Measurements from ENCODE around the gene JAKMIP1.

Gene JAKMIP1

DNA sequence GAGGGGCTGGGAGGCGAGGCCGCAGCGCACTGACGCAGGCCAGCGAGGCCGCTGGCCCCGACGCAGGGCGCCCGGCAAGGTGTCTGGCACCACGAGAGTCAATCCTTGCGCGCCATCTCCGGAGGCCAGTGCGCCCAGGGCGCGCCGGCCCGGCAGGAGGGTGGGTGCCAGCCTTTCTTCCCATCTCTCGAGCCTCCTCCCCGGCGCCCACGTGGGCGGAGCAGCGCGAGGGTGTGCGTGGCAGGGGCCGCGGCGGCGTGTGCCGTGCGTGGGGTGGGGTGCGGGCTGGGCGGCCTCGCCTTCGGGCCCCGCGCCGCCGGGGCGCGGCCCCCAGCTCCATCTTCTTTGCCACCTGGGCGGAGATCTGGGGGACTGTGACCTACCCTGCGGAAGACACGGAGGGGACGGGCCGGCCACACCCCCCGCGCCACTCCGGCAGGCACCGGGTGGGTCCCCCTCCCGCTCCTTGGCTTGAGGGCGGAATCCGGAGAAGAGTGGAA, 877 bp downstream of the JAKMIP1 start:
- DNase-seq, result no peak

- no peak for DNase-seq
These were observed 1.5 kb downstream of the JAKMIP1 start for GRCh38 chr4:6198768-6199421.

DNA sequence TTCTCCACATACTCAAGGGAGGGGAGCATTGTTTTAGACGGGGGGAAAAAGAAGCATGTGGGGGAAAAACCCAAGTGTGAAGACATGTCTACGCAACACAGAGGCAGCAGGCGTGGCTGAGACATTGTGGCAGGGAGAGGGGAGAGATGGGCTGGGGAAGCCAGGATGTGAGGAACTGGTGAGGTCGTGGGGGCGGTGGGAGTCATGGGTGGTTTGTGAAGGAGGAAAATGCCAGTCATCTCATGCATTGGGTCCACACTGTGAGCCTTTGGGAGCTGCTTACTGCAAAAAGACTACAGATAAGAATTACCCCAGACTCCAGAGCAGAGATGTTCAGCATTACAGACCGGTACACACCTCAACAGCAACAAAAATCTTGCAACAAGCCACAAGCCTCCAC, 2.1 kb downstream of the JAKMIP1 start:
- DNase-seq, result no peak

DNA sequence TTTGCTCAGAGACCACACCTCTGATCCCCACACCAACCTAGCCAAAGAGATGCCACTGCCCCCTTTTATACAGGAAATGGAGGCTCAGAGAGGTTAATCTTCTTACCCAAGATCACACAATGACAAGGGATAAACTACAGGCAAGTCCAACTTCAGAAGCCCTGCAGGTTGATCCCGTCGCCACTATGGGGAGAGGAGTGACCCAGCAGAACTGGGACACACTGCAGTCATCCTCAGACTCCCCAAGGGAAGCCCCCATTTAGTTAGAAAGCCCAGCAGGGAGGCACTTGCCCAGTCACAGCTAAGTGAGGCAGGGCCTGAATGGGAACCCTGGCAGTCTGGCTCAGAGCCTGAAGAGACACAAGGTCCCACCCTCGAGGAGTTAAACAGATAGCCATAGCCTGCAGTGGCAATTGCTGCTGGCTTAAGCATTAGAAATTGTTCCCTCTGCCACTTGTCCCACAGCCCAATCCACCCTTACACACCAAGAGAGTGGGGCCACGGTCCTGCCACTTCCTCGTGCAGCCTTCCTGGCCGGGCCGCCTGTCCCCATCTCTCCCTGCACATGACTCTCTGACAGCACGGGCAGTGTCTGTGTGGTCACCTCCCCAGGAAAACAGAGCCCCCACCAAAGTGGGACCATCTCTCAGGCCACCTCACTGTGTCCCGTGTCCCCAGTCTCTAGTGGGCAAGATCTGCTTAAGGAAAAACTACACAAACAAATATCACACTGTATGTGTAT, 2.7 kb downstream of the JAKMIP1 start:
- no peak for DNase-seq

DNA sequence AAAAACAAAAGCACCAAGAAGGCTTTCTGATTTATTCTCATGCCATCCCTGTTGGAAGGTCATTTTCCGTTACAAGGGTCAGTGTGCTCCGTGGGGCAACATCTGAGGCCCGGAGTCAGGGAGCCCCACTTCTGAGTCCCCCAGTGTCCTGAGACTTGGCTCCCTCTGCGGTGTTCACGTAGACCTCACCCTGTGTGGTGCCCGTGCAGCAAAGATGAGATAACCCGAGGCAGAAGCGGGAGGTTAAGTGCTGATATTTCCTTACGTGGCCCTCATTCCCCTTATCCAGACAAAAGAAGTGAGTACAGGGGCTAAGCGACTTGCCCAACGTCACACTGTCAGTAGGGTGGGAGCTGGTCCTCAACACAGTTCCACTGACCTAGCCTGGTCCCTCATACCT, 3.5 kb downstream of the JAKMIP1 start:
- DNase-seq, result no peak

DNA sequence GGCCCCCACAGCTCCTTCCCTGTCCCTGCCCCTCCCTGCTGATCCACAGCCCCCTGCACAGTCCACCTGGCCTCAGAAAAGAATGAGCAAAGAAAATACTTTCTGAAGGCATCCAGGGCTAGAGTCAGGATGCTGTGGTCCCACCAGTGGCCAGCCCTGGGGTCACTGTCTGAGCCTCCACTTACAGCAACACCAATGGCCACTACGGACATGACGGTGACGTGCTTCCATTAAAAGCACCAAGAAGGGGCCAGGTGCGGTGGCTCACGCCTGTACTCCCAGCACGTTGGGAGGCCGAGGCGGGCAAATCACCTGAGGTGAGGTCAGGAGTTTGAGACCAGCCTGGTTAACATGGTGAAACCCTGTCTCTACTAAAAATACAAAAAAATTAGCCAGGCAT, 4.0 kb downstream of the JAKMIP1 start:
- DNase-seq, result no peak

DNA sequence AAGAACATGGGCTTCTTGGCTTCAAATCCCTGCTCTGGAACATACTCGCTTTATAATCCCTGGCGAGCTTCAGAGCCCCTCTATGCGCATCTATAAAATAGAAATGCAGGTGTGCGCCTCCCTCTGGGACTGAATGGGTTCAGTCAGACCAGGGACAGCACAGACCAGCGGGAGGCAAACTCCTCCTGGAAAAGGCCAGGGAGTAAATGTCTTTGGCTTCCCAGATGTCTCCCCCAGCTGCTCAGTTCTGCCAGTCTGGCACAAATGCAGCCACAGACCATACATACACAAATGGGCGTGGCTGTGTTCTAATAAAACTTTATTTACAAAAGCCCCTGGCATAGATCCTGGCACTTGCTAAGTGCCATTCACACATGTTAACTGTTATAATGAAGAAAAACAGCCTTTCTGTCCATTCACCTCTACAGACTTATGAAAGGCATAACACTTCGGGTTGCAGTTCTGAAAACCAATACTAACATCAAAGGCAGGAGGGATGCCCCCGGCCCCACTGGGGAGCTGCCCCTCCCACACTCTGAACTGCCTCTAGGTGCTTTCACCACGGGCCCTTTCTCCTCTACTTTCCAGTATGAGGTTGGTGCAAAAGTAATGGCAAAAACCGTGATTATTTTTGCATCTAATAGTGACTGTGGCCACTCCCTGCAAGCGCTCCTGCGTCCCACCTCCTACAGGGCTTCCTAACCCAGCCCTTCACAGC, 4.6 kb downstream of the JAKMIP1 start:
- no peak for DNase-seq

DNA sequence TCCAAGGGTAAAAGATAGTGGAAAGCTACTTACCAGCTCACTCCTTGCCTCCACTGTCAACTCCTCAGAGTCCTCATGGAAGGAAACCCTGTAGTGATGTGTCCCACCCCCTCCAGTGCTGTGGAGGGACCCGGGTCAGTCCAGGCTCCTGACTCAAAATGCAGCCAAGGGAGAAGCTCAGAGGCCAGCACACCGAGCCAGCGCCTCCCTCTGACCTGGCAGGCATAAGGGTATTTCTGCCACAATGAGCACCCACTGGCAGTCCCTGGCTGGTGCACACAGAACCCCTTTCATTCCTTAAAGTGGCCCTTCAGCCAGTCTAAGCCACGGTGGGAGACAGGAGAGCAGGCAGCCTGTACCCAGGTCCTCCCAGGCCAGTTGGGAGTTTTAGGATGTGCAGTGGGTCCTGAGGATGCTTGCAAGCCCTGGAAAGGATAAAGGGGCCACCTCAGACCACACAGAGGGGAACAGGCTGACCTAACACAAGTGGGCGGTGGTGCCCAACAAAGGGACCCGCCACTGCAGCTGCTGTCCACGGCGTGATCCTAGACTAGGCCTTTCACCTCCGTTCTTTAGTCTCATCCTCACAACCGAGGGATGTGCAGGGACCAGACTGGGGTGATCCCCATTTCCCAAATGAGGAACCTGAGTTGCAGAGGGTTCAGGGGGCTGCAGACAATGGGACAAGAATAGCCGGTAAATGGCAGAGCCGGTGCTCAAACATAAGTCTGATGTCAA, 5.7 kb downstream of the JAKMIP1 start:
- DNase-seq, result no peak

- no peak for DNase-seq
These were observed 7.0 kb downstream of the JAKMIP1 start for GRCh38 chr4:6193399-6193798.

DNA sequence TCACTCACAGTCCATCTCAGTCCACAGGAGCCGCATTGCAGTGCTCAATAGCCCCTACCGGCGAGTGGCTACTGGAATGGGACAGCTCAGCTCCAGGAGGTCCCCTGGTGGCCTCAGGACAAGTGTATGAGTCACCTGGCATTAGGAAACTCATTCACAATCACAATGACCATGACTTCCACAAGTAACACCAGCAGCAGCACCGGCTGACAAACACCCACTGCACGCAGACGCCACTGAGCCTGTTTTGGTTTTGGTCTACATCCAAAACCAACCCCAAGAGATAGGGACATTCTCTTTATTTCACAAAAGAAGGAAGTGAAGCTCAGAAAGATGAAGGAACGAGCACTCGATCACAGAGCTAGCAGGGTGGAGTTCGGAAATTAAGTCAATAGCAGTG, 8.1 kb downstream of the JAKMIP1 start:
- DNase-seq, result peak; percentile 2

DNA sequence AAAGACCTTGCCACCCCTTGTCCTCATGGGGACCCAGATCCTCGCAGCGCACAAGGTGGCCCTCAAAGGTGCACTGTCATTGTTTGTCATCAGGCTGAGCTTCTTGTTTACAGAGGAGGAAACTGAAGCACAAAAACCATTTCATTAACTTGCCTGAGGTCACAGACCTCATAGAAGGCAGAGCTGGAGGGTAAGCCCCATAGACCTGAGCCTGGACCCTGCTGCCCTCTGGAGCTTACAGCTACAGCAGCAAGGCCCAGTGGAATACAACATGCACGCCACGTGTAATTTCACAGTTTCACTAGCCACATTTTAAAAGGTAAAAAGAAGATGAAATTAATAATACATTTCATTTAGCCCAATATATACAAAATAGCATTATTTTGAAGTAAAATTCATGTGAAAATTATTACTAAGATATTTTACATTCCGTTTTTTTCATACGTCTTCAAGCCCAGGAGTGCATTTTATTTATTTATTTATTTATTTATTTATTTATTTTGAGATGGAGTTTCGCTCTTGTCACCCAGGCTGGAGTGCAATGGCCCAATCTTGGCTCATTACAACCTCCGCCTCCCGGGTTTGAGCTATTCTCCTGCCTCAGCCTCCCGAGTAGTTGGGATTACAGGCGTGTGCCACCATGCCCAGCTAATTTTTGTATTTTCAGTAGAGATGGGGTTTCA, 8.8 kb downstream of the JAKMIP1 start:
- no peak for DNase-seq

DNA sequence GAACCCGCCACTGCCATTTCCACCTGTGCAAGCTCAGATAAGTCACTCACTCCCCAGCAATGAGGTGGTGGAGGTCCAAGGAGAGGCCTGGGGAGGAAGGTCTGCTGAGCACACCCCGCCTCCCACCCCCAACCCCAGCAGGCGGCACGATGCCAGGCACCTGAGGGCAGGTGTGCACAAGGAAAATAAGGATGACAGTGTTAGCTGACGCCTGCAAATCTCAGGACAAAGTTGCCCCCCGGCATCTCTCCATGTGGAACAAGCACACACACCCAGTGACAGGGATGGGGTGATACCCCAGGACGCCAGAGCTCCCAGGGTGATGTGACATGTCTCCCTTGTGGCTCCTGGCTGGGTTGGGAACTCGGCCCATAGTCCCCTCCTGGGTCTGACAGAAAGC, 9.9 kb downstream of the JAKMIP1 start:
- DNase-seq, result no peak

- no peak for DNase-seq
These were observed 10.8 kb downstream of the JAKMIP1 start for GRCh38 chr4:6189511-6189910.

DNA sequence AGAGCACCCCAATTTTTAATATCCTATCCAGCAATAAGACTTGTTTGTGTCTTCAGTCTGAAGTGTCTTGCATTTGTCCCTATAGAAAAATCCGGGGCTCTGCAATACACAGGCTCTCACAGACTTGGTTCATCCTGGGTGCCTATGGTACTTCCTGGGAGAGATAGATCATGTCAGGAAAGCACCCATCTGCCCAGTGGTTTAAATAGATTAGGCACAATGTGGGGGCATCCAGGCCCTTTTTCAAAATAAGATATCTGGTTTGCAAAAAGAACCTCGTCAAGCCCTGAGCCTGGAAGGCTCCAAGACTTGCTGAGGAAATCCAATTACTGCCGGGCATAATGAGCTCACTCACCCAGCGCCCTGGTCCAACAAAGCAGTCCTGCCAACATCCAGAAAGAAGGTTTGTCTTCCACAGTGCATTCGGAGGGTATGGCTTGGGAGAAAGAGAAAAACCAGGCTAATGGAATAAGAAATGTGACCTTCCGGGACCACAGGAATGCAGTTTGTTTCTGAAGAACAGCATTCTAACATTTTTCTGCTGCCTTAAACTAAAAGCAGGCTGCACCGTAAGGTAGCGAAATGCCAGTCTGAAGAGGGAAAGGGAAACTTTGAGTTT, 11.6 kb downstream of the JAKMIP1 start:
- no peak for DNase-seq

- DNase-seq, result no peak
These were observed 16.2 kb downstream of the JAKMIP1 start for GRCh38 chr4:6184169-6184568.

DNA sequence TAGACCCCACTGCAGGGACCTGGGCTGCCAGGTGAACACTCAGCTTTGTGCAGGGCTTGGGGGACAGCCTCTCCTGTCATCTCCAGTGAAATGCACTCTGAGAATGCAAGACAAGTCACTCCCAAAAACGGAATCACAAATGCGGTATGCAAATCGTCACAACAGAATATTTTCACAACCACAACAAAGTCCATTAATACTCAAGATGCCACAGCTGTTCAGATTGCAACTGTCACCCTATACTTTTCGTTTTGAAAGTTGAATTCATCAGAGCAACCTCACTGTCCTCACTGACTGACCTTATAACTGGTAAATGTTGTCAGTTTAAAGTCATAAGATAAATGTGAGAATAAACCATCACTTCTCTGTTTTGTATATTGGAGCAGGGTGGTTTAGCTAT, 16.6 kb downstream of the JAKMIP1 start:
- no peak for DNase-seq

GRCh38 chr4:6182376-6183280, 17.7 kb downstream of the JAKMIP1 start:
- DNase-seq, result no peak

DNA sequence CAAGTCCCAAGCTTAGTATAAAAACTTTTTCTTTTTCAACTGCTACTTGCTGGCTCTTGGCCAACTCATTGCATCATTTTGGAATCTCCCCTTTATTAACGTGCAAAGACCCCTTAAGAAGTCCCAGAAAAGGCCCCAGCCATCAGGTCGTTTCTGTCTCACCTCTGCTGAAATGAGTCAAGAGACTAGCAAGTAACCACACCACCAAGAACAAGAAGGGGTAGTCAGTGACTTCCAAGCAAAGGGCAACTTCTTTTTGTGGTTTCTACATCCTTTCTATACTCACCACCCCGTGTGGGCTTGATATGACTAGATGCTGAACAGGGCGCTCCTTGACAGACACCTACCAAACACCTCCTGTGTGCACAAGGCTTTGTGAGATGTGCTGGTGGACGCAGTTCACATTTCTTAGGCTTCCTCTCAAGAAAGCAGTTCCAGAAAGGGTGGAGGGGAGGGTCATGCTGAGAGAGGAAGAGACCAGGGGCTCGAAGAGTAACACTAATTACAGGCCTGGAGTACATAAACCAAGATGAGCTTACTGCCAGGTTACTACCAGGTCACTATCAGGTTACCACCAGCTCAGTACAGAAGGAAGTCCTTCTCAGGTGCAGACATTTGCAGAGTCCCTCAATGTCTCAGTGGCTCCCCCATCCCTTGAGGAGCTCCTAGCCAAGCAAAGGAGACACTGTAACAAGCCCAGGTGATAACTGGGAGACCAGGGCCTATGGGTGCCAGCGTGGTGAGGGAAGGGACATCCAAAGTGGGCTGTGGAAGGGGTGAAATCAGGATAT, 19.3 kb downstream of the JAKMIP1 start:
- DNase-seq, result no peak

GRCh38 chr4:6179362-6179761, 21.0 kb downstream of the JAKMIP1 start:
- DNase-seq, result no peak

DNA sequence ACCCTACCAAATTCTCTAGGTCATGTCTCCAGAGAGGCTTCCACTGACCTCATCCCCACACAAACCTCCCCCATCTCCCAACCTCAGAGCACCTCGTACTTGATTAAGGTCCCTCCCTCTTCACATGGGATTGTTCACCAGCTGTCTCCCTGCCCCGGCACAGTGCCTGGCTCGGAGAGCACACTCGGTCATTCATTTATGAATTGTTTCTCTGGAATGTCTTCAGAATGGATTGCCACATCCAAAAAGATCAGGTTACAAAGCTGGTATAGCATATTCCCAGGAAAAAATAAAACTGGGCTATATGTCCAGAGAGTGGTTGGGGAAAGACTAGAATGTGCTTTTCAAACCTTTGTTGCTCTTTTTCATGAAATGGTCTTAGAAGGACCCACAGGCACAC, 21.6 kb downstream of the JAKMIP1 start:
- no peak for DNase-seq
